Inferior parietal cortex (tissue), 1 donor: Measurements from ENCODE around the gene MLLT10.
"Not testable (repeated sequence)": the region's sequence is repeated elsewhere in the genome, so short reads cannot be mapped to it uniquely, and the experiment has no call there.

ENCODE experiments used
- DNase-seq: peaks from one replicate; pipeline ENCODE4 v3.0.0-alpha.2; 2016; ENCODE audit errors: extremely low spot score

The MLLT10 gene

GRCh38 chr10:21528236-21529031, 5.6 kb upstream of the MLLT10 start:
- peak; percentile 53 for DNase-seq

DNA sequence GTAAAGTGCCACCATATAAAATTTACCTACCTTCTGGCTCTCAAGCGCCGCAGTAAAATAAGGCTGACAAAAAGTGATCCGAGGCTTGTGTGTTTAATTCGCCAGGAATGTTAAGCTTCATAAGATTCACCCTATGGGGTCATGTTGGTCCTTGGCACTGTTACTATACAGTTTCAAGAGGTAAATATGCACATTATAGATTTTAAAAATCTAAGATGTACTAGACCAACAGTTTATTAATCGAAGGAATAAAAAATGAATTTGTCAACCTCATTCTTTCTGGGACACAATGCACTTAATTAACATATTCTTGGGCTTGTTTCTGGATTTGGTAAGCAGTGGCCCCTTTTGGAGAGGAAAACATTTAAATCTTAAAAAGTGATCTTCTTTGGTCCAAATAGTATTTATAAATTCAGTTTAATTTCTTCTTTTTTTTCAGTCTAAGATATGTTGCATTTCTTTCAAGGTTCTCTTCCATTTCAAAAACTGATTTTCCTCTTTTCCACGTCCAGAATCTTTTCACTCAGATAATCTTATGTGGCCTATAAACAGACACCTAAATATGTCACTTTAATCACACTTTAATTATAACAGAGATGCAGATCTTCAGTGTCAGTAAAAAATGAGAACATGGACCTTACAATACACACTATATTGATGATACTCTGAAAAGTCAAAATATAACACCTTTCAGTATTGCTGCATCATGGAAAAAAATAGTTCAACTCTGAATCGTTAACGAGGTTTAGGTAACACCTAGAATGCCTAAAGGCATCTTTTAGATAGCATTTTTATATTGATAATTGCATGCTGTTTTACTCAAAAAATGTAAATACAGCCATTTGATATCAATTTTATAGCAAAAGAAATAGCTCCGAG, 4.8 kb upstream of the MLLT10 start:
- DNase-seq, result peak; percentile 48

GRCh38 chr10:21530168-21530567, 3.9 kb upstream of the MLLT10 start:
- DNase-seq, result peak; percentile 7

DNA sequence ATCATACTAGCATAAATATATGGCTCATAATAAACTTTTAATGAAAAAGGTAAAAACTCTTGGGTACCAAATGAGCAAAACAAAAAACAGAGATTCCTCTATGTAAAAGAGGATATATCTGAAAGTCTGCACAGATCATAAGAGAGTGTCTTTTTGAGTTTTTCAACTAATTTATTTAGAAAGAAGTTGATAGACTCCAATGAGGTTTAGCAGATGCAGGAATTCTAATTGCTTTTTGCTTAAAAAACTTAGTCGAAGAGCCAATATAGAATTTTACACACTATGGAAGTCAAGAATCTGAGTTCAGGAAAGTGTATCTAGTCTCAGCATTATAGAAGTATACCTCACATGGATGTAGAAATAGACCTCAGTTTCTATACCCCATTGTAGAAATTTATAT, 3.4 kb upstream of the MLLT10 start:
- DNase-seq, result peak; percentile 28

GRCh38 chr10:21531164-21531563, 2.9 kb upstream of the MLLT10 start:
- peak; percentile 22 for DNase-seq

- DNase-seq, result peak; percentile 77
These were observed 1.2 kb upstream of the MLLT10 start for GRCh38 chr10:21532694-21533466.

DNA sequence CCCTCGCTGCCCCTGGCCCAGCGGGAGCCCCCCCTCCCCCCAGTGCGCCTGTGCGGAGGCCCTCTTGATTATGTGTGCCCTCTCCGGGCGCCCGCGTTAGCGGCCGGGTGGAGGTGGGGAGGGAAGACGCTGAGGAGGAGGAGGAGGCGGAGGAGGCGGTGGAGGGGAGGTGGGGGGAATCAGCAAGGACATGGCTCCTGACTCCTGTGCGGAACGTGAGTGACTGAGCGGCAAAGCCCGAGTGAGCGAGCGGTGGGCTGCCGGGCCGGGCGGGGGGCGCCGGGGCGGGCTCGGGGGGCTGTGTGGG, 201 bp downstream of the MLLT10 start:
- DNase-seq, result no peak

DNA sequence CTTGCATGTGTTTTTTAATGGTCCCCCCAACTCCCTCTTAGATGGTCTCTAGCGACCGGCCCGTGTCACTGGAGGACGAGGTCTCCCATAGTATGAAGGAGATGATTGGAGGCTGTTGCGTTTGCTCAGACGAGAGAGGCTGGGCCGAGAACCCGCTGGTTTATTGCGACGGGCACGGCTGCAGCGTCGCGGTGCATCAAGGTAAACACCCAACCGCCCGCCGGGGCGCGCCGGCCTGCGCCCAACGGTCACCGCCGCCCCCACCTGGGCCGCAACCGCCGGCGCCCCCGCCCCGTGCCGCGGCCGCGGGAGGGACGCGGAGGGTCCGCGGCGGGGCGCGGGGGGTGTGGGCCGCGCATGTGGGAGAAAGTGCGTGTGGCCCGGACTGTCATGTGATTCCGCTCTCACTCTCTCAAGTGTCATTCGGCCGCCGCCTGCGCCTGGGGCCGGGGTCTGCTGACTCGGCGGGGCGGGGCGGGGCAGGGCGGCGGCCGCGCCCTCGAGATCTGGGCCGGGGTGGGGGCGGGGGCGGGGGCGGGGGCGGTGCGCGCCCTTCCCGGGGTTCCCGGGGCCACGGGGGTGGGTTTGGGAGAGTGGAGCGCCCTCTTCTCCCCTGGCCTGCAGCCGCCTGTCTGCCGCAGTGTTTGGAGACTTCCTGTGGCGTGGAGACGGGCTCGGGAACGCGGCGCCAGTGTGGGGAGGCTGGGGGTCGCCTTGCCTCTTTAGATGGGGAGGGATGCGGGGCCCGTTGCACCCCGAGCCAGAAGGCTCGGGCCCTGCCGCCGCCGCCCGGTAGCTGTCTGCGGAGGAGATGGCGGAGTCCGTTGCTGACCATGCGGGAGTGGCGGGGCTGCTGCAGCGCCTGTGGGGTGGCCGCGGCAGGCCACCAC, 817 bp downstream of the MLLT10 start:
- DNase-seq, result peak; percentile 22

DNA sequence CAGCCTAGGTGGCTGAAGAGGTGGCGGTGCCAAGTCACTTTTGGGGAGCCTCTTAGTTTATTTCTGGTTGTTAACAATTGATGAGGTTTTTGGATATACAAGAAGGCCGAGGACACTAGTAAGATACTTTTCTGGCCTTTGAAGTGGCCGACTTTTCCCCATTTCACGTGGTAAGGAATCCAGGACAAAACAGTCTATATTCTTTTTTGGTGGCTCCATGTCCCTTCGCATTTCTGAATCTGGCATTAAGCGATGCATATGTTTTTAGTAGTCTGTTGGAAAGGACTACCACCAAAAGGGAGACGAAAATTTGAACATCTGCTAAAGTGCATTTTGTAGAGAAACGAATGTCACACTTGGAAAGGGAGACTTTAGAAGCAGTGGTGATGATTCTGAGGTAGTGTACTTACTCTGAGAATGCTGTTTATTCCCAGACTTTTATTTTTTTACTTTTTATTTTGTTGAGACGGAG, 1.5 kb downstream of the MLLT10 start:
- DNase-seq, result peak; percentile 38

GRCh38 chr10:21535976-21536375, 1.9 kb downstream of the MLLT10 start:
- DNase-seq, result not testable (repeated sequence)

- no peak for DNase-seq
These were observed 2.8 kb downstream of the MLLT10 start for GRCh38 chr10:21536874-21537273.

DNA sequence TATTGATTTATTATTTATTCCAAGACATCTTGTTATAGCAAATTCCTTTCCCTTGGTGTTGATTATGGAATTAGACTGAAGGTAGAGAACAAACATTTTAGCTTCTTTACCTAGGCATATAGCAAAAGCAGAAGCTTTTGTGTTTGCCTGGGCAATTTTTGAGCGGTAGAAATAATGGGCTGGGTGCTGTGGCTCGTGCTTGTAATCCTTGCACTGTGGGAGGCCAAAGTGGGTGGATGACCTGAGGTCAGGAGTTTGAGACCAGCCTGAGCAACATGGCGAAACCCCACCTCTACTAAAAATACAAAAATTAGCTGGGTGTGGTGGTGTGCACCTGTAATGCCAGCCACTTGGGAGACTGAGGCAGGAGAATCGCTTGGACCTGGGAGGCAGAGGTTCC, 6.7 kb downstream of the MLLT10 start:
- DNase-seq, result not testable (repeated sequence)

- DNase-seq, result no peak
These were observed 13.2 kb downstream of the MLLT10 start for GRCh38 chr10:21547246-21547645.

DNA sequence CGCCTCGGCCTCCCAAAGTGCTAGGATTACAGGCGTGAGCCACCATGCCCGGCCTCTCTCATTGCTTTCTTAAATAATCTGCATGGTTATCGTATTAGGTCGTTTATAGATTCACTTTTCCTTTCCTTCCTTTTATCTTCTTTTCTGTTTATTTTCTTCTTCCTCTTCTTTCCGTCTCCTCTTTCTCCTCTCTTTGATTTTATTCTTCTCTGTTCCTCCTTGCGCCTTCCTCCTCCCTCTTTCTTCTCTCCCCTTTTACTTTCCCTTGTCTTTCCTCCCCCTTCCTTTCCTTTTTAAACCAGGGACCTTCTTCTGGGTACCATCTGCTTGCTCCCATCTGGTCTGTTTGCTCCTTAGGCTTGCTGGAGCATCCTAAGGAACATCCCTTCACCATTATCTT, 18.6 kb downstream of the MLLT10 start:
- DNase-seq, result no peak

DNA sequence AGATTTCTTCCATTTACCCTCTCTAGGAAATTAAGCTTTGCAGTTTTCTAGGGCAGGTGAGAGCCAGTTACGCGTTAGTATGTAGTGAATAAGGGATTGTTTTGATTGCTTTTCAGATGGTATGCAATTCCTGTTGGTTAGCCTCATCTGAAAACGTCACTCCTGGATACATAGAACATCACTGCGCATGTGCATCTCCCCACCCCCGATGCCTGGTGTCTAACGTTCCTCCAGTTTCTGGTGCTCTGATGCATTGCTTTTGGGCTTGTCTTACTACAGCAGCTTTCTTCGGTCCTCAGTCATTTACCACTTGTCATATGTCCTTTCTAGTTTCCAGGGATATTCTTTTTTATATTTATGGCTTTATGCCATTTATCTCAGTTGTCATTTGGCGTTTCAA, 22.5 kb downstream of the MLLT10 start:
- no peak for DNase-seq

DNA sequence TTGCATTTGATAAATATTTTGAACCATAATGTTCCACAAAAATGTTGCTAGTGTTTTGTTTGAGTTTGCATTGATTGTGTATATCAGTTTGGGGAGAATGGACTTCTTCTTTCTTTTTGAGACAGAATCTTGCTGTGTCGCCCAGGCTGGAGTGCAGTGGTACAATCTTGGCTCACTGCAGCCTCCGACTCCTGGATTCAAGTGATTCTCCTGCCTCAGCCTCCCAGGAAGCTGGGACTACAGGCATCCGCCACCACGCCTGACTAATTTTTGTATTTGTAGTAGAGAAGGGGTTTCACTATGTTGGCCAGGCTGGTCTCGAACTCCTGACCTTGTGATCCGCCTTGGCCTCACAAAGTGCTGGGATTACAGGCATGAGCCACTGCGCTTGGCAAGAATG, 25.0 kb downstream of the MLLT10 start:
- not testable (repeated sequence) for DNase-seq

GRCh38 chr10:21570761-21571521, 36.9 kb downstream of the MLLT10 start:
- DNase-seq, result no peak

GRCh38 chr10:21572578-21572977, 38.5 kb downstream of the MLLT10 start:
- no peak for DNase-seq

DNA sequence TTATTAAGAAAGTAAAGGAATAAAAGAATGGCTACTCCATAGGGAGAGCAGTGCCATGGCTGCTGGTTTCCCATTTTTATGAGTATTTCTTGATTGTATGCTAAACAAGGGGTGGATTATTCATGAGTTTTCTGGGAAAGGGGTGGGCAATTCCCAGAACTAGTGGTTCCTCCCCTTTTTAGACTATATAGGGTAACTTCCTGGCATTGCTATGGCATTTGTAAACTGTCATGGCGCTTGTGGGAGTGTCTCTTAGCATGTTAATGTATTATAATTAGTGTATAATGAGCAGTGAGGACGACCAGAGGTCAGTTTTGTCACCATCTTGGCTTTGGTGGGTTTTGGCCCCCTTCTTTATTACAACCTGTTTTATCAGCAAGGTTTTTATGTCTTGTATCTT, 40.5 kb downstream of the MLLT10 start:
- not testable (repeated sequence) for DNase-seq

GRCh38 chr10:21579291-21579690, 45.3 kb downstream of the MLLT10 start:
- no peak for DNase-seq
